SK-N-SH (cell line): ENCODE data around the gene MBNL2.
"Not testable (repeated sequence)": the region's sequence is repeated elsewhere in the genome, so short reads cannot be mapped to it uniquely, and the experiment has no call there.

Source experiments
- CTCF ChIP-seq: fragments of 200-600 bp; sonication (generic); IDR thresholded peaks from 2 replicates; pipeline ENCODE4 v1.6.1; 2017; ENCODE audit warnings: antibody characterized with exemption, mild to moderate bottlenecking, moderate library complexity
- EP300 ChIP-seq, 2 experiments: IDR thresholded peaks; 2 replicates each; pipeline versions ENCODE4 v1.4.0 to v1.6.1; 2012; ENCODE audit warnings: borderline replicate concordance in 1 of 2, low read depth in 1 of 2, low read length in 1 of 2
- GABPA ChIP-seq: IDR thresholded peaks from 2 replicates; pipeline ENCODE4 v1.4.0; 2012; ENCODE audit warnings: low read depth, mild to moderate bottlenecking
- MAX ChIP-seq: IDR thresholded peaks from 2 replicates; pipeline ENCODE4 v1.4.0; 2012; ENCODE audit warnings: low read depth
- MXI1 ChIP-seq: IDR thresholded peaks from 2 replicates; pipeline ENCODE4 v1.6.1; 2012; ENCODE audit warnings: mild to moderate bottlenecking, low read depth, low read length, improper control_type of control experiment
- PBX3 ChIP-seq: IDR thresholded peaks from 2 replicates; pipeline ENCODE4; 2012
- POLR2AphosphoS5 ChIP-seq: IDR thresholded peaks from 2 replicates; pipeline ENCODE4 v1.6.1; 2012; ENCODE audit warnings: low read depth, low read length
- REST ChIP-seq: IDR thresholded peaks from 2 replicates; pipeline ENCODE4 v1.6.1; 2012; ENCODE audit warnings: mild to moderate bottlenecking, low read depth, low read length, moderate library complexity
- RFX5 ChIP-seq: IDR thresholded peaks from 2 replicates; pipeline ENCODE4 v1.6.1; 2012; ENCODE audit warnings: mild to moderate bottlenecking, improper control_type of control experiment, low read length
- SMC3 ChIP-seq: IDR thresholded peaks from 2 replicates; pipeline ENCODE4 v1.6.1; 2012; ENCODE audit warnings: low read depth, low read length, improper control_type of control experiment
- TAF1 ChIP-seq: IDR thresholded peaks from 2 replicates; pipeline ENCODE4 v1.6.1; 2012; ENCODE audit warnings: low read depth, mild to moderate bottlenecking, low read length, moderate library complexity, borderline replicate concordance
- YY1 ChIP-seq: IDR thresholded peaks from 2 replicates; pipeline ENCODE4 v1.4.0; 2012; ENCODE audit warnings: low read depth, mild to moderate bottlenecking
- ZBTB33 ChIP-seq: IDR thresholded peaks from 2 replicates; pipeline ENCODE4 v1.4.0; 2012; ENCODE audit warnings: low read depth, borderline replicate concordance

GRCh38 chr13:97352012-97352411 lies 129.9 kb downstream of the MBNL2 start:
- not testable (repeated sequence) for TF ChIP-seq CTCF; TAF1; ZBTB33; MAX; POLR2AphosphoS5; EP300 (IDR thresholded peaks at IDR 0.05; ENCODE audit: borderline replicate concordance in 1 of 2, low read depth in 1 of 2, low read length in 1 of 2); YY1; PBX3; GABPA; MXI1; SMC3; REST; RFX5
